Uterus (tissue), 2 donors: ENCODE measurements around the gene GLDC.

Experiments
- POLR2A ChIP-seq, 2 donors: fragments of 450-650 bp; IDR thresholded peaks; one replicate each; pipeline ENCODE4 v1.6.1; 2016; ENCODE audit warnings: antibody characterized with exemption in 2 of 2, mild to moderate bottlenecking in 1 of 2, moderate library complexity in 1 of 2
- TF ChIP-seq, protein P1 (sequence below), 4 experiments: fragments of 200-600 bp in 2 of 4; fragments of 450-650 bp in 2 of 4; sonication (generic) in 2 of 4; IDR thresholded peaks; one replicate each; pipeline ENCODE4 v1.5.1; 2016 to 2019; ENCODE audit warnings: antibody characterized with exemption in 4 of 4, mild to moderate bottlenecking in 2 of 4, moderate library complexity in 1 of 4

DNA sequence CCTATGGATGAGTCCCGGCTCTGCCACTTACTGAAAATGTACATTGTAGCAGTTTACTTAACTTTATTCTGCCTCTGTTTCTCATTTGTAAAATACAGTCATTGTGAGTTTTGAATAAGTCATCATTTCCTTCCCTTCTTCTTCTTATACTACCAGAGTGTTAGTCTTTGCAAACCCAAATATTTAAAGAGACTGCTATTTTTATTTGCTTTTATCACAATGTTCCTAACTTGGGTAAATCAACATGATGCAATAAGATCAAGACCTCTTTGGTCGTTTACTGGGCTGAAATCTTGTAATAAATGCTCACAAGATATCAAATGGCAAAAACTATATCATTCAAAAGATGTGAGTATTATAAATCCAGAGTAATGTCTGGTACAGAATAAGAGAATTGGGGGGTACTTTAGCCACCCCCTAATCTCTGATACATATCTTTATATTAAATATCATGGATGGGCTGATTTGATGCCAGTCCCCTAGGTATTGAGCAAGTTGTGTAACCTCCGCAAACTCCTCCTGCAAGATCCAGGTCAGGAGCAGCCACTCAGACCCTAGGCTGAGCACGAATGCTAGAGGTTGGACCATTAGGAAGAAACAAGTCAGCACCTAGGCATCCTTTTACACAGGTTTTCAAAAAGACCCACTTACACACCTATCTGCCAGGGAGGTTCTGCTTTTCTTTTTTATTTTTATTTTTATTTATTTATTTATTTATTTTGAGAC, 13.3 kb upstream of the GLDC start:
- TF ChIP-seq, protein P1, sequence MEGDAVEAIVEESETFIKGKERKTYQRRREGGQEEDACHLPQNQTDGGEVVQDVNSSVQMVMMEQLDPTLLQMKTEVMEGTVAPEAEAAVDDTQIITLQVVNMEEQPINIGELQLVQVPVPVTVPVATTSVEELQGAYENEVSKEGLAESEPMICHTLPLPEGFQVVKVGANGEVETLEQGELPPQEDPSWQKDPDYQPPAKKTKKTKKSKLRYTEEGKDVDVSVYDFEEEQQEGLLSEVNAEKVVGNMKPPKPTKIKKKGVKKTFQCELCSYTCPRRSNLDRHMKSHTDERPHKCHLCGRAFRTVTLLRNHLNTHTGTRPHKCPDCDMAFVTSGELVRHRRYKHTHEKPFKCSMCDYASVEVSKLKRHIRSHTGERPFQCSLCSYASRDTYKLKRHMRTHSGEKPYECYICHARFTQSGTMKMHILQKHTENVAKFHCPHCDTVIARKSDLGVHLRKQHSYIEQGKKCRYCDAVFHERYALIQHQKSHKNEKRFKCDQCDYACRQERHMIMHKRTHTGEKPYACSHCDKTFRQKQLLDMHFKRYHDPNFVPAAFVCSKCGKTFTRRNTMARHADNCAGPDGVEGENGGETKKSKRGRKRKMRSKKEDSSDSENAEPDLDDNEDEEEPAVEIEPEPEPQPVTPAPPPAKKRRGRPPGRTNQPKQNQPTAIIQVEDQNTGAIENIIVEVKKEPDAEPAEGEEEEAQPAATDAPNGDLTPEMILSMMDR (IDR thresholded peaks at IDR 0.05), result no peak
- TF ChIP-seq POLR2A (IDR thresholded peaks at IDR 0.05), result no peak
